Mesothelial cell of epicardium (in vitro differentiated cells): ENCODE data around the gene NATD1. TPM values are rescaled to one million over a fixed set of nuclear protein-coding genes. Genes with fewer than 3 reads are reported as not detected.
A peak's percentile ranks its signal among the peaks of the same experiment; 100 is the strongest.

ENCODE experiments used
- DNase-seq, 2 experiments: peaks; one replicate each; pipeline ENCODE4 v3.0.0; 2021; ENCODE audit warnings: low spot score in 2 of 2; ENCODE audit not compliant: unreplicated experiment in 2 of 2
- H3K27ac Mint-ChIP-seq: 2 replicates; pipeline ENCODE4 v1.8.0; 2021; ENCODE audit warnings: mixed read lengths
- H3K27me3 Mint-ChIP-seq: 2 replicates; pipeline ENCODE4 v1.8.0; 2021; ENCODE audit warnings: low read depth, mixed read lengths
- H3K36me3 Mint-ChIP-seq: 2 replicates; pipeline ENCODE4 v1.8.0; 2021; ENCODE audit warnings: mixed read lengths
- H3K4me1 Mint-ChIP-seq: 2 replicates; pipeline ENCODE4 v1.8.0; 2021; ENCODE audit warnings: mixed read lengths
- H3K4me3 Mint-ChIP-seq: 2 replicates; pipeline ENCODE4 v1.8.0; 2021; ENCODE audit warnings: mild to moderate bottlenecking, moderate library complexity, mixed read lengths
- H3K9me3 Mint-ChIP-seq: 2 replicates; pipeline ENCODE4 v1.8.0; 2021; ENCODE audit warnings: mixed read lengths
- CTCF ChIP-seq: fragments of 200-600 bp; sonication (generic); IDR thresholded peaks from one replicate; pipeline ENCODE4 v1.5.0; 2021; ENCODE audit warnings: antibody characterized with exemption; ENCODE audit not compliant: unreplicated experiment
- total RNA-seq: library from RNA; stranded (reverse); gene quantifications from 3 replicates; pipeline ENCODE4 v1.2.1, GENCODE V29; 2021

The NATD1 gene
- total RNA-seq, 1 donor from 2014 or later, result 12.7 TPM

DNA sequence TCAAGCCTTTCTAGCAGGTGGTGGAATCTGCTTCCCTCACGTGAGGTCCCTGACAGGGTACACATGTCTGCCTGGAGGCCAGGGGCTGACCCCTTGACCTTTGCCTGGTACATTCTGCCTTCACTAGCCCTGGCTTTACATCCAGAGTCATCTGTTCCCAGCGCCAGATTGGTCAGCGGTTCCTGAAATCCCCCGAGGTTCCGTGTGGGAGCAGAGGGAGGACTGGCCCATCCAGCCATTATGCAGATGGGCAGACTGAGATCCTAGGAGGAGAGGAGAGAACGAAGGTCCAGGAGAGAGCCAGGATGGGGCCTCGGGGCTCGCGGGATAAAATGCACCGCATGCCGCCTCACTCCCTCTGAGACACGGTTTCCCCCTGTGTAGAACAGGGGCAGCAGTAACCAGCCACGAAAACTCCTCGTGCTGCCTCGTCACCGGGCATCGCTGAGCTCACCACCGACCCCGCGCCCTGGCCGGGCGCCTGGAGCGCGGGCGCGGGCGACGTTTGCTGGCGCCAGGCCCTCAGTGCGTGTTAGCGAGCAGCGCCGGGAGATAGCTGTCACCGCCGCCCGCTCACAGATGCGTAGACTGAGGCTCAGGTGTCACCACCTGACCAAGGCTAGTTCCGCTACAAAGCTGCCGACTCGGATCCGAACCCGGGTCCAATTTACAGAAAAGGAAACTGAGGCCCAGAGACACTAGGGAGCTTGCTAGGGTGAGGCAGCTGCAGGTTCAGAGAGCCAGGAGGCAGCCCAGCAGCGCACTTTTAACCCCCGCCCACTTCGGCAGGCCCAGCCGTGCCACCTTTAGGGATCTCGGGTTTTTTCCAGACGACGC is 30.5 kb upstream of the NATD1 start:
- DNase-seq, result no peak
- H3K4me1 Mint-ChIP-seq, result peaks cover 28% of the 10 kb centered on the region
- no peak overlapping the region for H3K27ac Mint-ChIP-seq
- peak overlapping the region; percentile 90 for H3K4me3 Mint-ChIP-seq
- peaks cover 22% of the 10 kb centered on the region for H3K27me3 Mint-ChIP-seq
- no peak for TF ChIP-seq CTCF
- H3K9me3 Mint-ChIP-seq, result no peaks in the 10 kb centered on the region
- no peaks in the 10 kb centered on the region for H3K36me3 Mint-ChIP-seq

DNA sequence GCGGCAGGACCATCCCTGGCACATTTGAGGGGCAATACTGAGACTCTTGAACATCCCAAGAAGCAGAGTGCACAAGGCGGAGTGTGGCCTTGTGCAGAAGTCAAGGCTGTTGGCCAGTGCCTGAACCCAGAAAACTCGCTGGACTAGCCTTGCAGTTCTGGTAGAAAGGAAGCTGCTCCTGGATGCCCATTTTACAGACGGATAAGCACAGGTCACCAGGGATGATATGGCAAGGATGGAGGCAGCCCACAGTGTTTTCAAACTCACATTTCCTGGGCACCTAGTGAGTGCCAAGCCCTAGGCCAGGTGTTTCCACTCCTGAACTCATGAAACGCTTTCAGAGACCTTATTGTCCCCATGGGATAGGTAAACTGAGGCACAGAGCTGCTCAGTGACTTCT is 29.6 kb upstream of the NATD1 start:
- Mint-ChIP-seq H3K27me3 (peaks cover 25% of the 10 kb centered on the region), H3K4me1 (peaks cover 28% of the 10 kb centered on the region), H3K9me3 (no peaks in the 10 kb centered on the region), H3K27ac (no peak overlapping the region), H3K4me3 (peak overlapping the region; percentile 49), H3K36me3 (no peaks in the 10 kb centered on the region)
- no peak for DNase-seq
- TF ChIP-seq CTCF, result no peak

DNA sequence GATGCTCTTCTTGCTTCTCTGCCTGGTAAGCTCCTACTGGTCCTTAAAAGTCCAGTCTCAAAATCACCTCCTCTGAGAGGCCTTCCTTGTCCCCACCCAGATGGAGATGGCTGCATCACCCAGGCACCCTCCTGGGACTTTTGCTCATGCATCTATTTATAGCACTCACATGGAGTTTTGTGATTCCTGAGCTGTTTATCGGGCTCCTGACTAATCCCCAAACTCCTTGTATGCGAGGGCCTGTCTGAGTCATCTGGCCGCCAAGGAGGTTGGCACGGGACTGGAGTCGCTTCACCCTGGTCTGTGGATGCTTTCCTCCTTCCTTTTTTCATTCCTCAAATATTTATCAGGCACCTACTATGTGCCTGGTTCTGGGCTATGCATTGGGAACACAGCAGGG is 29.0 kb upstream of the NATD1 start:
- H3K36me3 Mint-ChIP-seq, result no peaks in the 10 kb centered on the region

DNA sequence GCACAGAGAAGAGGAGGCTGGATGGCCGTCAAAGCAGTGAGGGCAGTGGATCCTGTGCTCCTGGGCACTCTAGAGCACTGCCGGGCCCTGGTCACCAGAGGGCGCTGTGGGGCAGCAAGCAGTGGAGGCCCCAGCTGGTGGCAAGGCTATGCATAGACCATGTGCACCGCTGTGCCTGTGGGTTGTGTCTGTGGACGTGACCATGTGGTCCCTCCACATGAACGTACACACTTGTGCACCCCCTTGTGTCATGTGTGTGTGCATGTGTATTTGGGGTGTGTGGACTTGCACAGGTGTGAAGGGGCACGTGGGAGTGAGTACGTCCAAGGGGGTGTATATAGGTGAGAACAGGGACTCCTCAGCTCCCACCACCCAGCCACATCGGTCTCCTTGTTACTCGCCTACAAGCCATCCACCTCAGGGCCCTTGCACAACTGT is 26.9 kb upstream of the NATD1 start:
- DNase-seq, result peak; percentile 78 to 91
- Mint-ChIP-seq H3K4me1 (peaks cover 8% of the 10 kb centered on the region), H3K27me3 (peaks cover 38% of the 10 kb centered on the region), H3K9me3 (no peaks in the 10 kb centered on the region), H3K4me3 (no peak overlapping the region), H3K27ac (no peak overlapping the region), H3K36me3 (no peaks in the 10 kb centered on the region)
- peak; percentile 78 for TF ChIP-seq CTCF

More for the DNA sequence above, 29.0 kb upstream of the NATD1 start:
- no peak for TF ChIP-seq CTCF
- Mint-ChIP-seq H3K4me1 (peaks cover 22% of the 10 kb centered on the region), H3K27me3 (peaks cover 29% of the 10 kb centered on the region), H3K4me3 (peak overlapping the region; percentile 49), H3K9me3 (no peaks in the 10 kb centered on the region), H3K27ac (no peak overlapping the region)
- no peak for DNase-seq

GRCh38 chr17:21279582-21279981 is 26.4 kb upstream of the NATD1 start:
- Mint-ChIP-seq H3K27me3 (peaks cover 38% of the 10 kb centered on the region), H3K4me1 (peaks cover 12% of the 10 kb centered on the region), H3K27ac (no peak overlapping the region), H3K36me3 (no peaks in the 10 kb centered on the region), H3K4me3 (no peak overlapping the region), H3K9me3 (no peaks in the 10 kb centered on the region)
- TF ChIP-seq CTCF, result no peak
- no peak for DNase-seq
